GM18526 (cell line): ENCODE results near the gene CWC25.

Experiments used
- POLR2A ChIP-seq: IDR thresholded peaks from 3 replicates; pipeline ENCODE4 v1.6.1; 2011; ENCODE audit not compliant: insufficient read length; ENCODE audit errors: extremely low read depth

Gene CWC25

DNA sequence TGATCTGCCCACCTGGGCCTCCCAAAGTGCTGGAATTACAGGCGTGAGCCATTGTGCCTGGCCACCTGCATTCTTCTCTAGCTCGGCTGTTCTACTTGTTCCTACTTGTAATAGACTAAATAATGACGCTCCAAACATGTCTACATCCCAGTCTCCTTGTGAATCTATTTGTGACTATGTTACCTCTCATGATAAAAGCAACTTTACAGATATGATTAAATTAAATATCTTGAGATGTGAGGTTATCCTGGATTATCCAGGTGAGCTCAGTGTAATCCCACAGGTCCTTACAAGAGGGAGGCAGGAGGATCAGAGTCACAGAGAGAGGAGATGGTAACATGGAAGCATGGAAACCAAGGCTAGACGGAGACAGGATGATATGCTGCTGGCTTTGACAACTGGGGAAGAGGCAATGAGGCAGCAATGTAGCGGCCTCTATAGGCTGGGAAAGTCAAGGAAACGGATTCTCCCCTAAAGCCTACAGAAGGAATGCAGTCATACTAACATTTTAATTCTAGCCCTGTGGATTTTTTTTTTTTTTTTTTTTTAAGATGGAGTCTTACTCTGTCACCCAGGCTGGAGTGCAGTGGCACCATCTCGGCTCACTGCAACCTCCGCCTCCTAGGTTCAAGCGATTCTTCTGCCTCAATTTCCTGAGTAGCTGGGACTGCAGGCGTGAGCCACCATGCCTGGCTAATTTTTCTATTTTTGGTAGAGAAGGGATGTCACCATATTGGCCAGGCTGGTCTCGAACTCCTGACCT lies 39.7 kb upstream of the CWC25 start:
- no peak for TF ChIP-seq POLR2A

GRCh38 chr17:38861399-38861843 lies 36.3 kb upstream of the CWC25 start:
- no peak for TF ChIP-seq POLR2A

GRCh38 chr17:38857271-38857670 lies 32.1 kb upstream of the CWC25 start:
- TF ChIP-seq POLR2A, result no peak

DNA sequence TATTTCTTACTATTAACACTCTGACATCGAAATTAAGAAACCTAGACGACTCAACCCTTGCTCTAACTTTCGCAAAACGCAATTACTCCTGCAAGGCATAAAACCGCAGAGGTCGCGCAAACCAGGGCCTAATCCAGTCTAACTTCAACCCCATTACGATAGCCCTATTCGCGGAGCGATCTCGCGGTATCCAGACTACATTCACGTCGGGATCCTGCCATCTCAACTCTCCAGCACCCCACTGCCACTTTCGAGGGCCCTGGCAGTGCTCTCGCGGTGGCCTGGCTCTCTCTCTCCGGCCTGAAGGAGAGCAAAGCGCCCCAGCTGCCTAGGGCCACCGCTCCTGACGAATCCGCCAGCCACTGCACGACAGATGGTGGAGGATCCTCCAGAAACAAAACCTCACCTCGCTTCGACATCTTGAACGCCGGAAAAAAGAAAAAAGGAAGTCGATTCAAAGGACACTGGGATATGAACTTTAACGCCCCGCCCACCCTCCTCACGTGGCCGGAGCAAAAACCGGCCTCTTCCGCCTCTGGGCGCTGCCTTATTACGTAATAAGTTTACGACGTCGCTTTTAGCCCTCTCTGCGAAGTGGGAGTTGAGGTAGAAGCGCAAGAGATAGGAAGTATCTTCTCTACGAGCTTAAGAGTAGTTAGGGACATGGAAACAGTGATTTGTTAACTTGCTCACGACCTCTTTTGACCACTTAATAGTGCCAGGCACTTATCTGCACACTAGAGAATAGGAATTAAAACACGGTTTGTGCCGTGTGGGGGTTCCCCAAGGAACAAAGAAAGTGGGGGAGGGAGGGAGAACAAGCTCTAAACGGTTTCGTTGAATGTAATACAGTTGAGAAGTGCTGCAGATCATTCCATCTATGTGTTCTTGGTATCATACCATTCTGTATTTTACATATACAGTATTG lies 28.4 kb upstream of the CWC25 start, which contains the start of gene RPL23:
Gene RPL23, minus strand, starts transcription at position 430 of the 928 bp plus-strand sequence. Its CDS starts 11 bp downstream, at position 419.
- TF ChIP-seq POLR2A, result peak; percentile 97

DNA sequence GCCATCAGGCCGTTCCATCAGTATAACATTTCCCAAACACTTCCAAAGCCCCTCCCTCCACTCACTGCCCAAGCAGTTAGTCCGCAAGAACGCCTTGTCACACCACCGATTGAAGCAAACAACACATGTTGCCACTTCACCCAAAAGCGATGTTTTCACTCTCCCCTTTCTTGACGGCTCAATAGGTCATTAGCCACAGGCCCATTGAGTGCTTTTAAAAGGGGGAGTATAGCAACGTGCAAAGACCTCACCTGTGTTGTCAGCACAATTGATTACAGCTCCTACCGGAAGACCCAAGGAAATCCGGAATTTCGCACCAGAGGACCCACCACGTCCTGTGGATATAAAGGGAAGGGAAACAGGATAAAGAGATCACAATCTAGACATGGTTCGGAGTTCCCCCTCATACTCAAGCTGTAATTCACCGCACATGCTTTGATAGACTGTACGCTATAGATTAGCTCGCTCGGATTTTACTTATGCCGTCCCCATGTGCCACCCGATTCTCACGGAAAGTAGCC lies 27.7 kb upstream of the CWC25 start:
- no peak for TF ChIP-seq POLR2A

GRCh38 chr17:38851434-38851833 lies 26.3 kb upstream of the CWC25 start:
- no peak for TF ChIP-seq POLR2A

DNA sequence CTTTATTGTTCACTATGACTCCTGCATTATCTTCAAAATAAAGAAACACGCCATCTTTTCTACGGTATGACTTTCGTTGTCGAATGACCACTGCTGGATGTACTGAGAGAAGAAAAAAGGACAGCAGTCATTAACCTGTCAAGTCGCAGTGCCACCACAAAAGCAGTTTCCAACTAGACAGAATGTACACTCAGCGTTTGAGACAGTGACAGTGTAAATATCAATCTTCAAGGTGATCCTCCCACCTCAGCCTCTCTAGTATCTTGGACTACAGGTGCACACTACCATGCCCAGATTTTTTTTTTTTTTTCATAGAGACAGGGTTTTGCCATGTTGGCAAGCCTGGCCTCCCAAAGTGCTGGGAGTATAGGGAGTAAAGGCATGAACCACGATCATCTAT lies 25.3 kb upstream of the CWC25 start:
- TF ChIP-seq POLR2A, result no peak

GRCh38 chr17:38848939-38849605 lies 24.0 kb upstream of the CWC25 start:
- TF ChIP-seq POLR2A, result no peak

DNA sequence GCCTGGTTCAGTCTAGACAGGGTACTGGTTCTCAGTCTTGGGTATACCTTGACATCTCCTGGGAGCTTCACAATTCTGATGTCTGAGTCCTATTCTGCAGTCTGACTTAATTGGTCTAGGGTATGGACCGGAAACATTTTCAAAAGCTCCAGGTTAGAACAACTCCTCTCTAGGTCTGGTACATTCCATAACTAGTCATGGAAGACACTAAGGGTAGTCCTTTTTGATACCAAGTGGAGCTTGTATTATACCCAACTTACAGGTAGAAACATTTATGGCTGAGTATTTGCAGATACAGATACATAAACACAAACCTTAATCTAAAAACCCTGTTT lies 23.4 kb upstream of the CWC25 start:
- no peak for TF ChIP-seq POLR2A

GRCh38 chr17:38844261-38844757 lies 19.2 kb upstream of the CWC25 start:
- no peak for TF ChIP-seq POLR2A

GRCh38 chr17:38825762-38826247 lies 684 bp upstream of the CWC25 start:
- TF ChIP-seq POLR2A, result no peak

- TF ChIP-seq POLR2A, result no peak
Measured at GRCh38 chr17:38815576-38816193, 9.4 kb downstream of the CWC25 start.

DNA sequence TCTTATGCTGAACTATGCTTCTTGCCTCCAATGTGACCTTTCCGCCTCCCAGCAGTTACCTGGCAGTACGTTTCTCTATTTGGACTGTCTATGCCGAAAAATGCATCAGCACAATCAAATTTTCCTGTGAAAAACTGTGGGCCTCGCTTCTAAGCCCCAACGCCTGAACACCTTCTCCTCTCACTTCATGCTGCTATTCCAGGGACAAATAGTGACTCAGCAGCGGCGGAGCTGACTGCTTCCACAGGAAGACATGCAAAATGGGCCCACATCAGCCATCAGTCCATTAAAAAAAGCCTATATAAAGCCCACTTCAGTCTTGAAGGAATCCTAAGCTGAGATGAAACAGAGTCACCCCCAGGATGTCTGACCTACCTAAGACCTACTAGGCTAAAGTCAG lies 15.3 kb downstream of the CWC25 start:
- no peak for TF ChIP-seq POLR2A

DNA sequence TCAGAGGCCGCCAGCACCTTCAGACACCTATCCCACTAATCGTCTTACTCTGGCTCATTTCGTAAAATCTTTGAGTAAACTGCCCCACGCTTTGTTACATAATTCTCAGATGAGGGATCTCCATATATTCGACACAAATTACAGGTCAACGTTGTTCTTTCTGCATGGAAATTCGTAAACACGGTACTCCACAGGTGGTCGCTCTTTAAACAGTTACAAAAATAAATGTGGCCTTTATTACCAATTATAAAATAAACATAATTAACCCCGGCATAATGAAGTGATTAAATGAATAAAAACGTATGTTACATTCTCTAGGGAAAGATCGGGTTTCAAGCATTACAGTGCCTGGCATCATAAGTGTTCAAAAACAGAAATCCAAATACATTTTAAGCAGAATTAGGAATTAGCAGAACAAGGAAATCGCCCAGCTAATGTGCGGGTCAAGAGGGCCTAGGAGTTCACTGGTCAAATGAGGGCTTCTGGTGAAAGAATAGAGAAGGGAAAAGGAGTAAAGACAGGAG lies 24.8 kb downstream of the CWC25 start:
- TF ChIP-seq POLR2A, result no peak
